ENCODE data around the gene SLC4A1AP.

Gene SLC4A1AP

GRCh38 chr2:27729198-27729597, 65.5 kb downstream of the SLC4A1AP start:
- Mint-ChIP-seq H3K36me3 (ENCODE audit: low read depth) (no peaks in the 10 kb centered on the region), H3K27ac (no peak overlapping the region), H3K9me3 (no peaks in the 10 kb centered on the region), H3K27me3 (no peaks in the 10 kb centered on the region), H3K4me1 (ENCODE audit: low read depth) (peaks cover 17% of the 10 kb centered on the region), H3K4me3 (no peak overlapping the region)
- intact Hi-C loops (cut with micrococcal nuclease) = no loop called here

DNA sequence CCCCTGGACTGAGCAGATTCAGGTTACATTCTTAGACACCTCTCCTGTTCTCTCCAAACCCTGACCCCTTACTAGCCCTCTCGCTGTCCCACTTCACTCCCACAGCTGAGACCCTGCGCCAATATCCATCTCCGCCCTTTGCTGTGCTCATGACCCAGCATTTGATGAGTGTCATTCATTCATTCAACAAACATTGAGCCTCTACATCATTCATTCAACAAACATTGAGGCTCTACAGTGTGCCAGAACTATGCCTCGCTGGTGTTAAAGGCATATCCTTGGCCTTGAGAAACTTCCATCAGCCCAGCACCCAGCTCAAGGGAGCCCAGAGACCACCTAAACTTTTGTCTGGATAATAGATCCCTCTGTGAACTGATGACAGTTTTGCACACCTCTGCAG, 65.9 kb downstream of the SLC4A1AP start:
- no peak overlapping the region for H3K27ac Mint-ChIP-seq
- peaks cover 17% of the 10 kb centered on the region for H3K4me1 Mint-ChIP-seq (ENCODE audit: low read depth)
- no peaks in the 10 kb centered on the region for H3K9me3 Mint-ChIP-seq
- H3K4me3 Mint-ChIP-seq = no peak overlapping the region
- intact Hi-C loops (cut with micrococcal nuclease) = no loop called here
- no peaks in the 10 kb centered on the region for H3K27me3 Mint-ChIP-seq
- H3K36me3 Mint-ChIP-seq (ENCODE audit: low read depth) = no peaks in the 10 kb centered on the region

DNA sequence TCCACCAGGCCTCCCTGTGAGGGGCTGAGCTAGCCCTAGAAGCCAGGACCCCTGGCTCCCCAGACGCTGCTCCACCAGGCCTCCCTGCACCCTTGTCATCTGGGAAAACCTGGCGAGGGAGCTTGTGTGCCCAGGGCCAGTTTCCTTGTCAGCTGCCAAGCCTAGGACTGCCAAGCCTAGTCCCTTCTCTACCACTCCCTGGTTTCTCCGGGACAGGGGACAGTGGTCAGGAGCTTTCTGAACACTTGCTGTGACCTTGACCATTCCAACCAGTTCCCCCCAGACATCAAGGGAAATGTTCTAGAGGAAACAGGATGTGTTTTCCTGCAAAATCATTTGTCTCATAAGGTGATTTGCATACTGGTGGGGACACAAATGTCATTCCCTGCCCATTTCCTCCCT, 66.6 kb downstream of the SLC4A1AP start:
- no peak overlapping the region for H3K4me3 Mint-ChIP-seq
- no peaks in the 10 kb centered on the region for H3K36me3 Mint-ChIP-seq (ENCODE audit: low read depth)
- H3K27ac Mint-ChIP-seq = no peak overlapping the region
- intact Hi-C loops (cut with micrococcal nuclease) = no loop called here
- H3K9me3 Mint-ChIP-seq = no peaks in the 10 kb centered on the region
- H3K4me1 Mint-ChIP-seq (ENCODE audit: low read depth) = peaks cover 23% of the 10 kb centered on the region
- H3K27me3 Mint-ChIP-seq = peaks cover 4% of the 10 kb centered on the region

GRCh38 chr2:27730980-27731691, 67.4 kb downstream of the SLC4A1AP start:
- intact Hi-C loops (cut with micrococcal nuclease) = no loop called here
- H3K36me3 Mint-ChIP-seq (ENCODE audit: low read depth) = no peaks in the 10 kb centered on the region
- no peak overlapping the region for H3K4me3 Mint-ChIP-seq
- no peaks in the 10 kb centered on the region for H3K9me3 Mint-ChIP-seq
- peaks cover 4% of the 10 kb centered on the region for H3K27me3 Mint-ChIP-seq
- H3K4me1 Mint-ChIP-seq (ENCODE audit: low read depth) = peaks cover 30% of the 10 kb centered on the region
- H3K27ac Mint-ChIP-seq = no peak overlapping the region

- Mint-ChIP-seq H3K27ac (no peak overlapping the region), H3K36me3 (ENCODE audit: low read depth) (no peaks in the 10 kb centered on the region), H3K9me3 (no peaks in the 10 kb centered on the region), H3K4me3 (no peak overlapping the region), H3K27me3 (peaks cover 4% of the 10 kb centered on the region), H3K4me1 (ENCODE audit: low read depth) (peaks cover 25% of the 10 kb centered on the region)
- intact Hi-C loops (cut with micrococcal nuclease) = no loop called here
Observed at GRCh38 chr2:27734305-27734704, 70.6 kb downstream of the SLC4A1AP start.

- peaks cover 25% of the 10 kb centered on the region for H3K4me1 Mint-ChIP-seq (ENCODE audit: low read depth)
- intact Hi-C loops (cut with micrococcal nuclease) = no loop called here
- H3K27ac Mint-ChIP-seq = peak overlapping the region; percentile 86
- H3K27me3 Mint-ChIP-seq = peaks cover 4% of the 10 kb centered on the region
- H3K4me3 Mint-ChIP-seq = peak overlapping the region; percentile 81
- H3K9me3 Mint-ChIP-seq = no peaks in the 10 kb centered on the region
- H3K36me3 Mint-ChIP-seq (ENCODE audit: low read depth) = no peaks in the 10 kb centered on the region
Observed at GRCh38 chr2:27735263-27735904, 71.7 kb downstream of the SLC4A1AP start.

DNA sequence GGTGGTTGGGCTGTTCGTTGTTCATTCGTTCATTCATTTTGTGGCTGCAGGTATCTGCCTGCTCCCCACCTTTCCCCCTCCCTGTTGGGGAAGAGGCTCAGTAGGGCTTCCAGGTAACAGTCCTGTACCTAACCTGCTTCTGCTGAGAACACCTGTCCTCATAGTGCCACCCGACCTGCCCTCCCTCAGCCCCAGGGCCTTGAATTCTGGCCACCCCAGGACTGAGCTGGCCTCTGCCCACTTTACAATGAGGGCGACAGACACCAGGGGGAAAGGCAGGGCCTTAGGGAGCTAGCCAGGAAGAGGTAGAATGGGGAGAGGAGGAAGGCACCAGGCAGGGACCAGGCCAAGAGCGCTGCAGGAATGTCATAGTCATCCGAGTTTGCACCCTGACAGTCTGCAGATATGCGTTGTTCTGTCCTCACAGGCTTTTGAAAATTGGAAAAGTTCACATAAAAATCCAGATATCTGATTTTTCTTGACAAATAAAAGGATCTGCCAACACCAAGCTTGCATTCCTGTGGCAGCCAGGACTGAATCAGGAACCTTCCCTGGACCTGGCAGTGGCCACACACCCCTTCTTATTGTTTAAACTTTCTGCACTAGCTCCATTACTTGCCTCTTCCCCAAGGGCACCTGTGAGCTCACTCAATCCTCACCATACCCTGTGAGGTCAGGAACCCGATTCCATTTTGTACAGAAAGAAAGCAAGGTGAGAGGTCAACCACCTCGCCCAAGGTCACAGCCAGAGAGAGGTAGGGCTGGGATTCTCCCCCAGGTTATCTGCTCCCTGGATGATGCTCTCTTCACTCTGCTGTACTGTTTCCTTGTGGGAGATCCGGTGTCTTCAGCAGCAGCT, 72.6 kb downstream of the SLC4A1AP start:
- H3K4me3 Mint-ChIP-seq = no peak overlapping the region
- intact Hi-C loops (cut with micrococcal nuclease) = no loop called here
- peaks cover 4% of the 10 kb centered on the region for H3K27me3 Mint-ChIP-seq
- H3K36me3 Mint-ChIP-seq (ENCODE audit: low read depth) = no peaks in the 10 kb centered on the region
- H3K9me3 Mint-ChIP-seq = no peaks in the 10 kb centered on the region
- H3K4me1 Mint-ChIP-seq (ENCODE audit: low read depth) = peaks cover 25% of the 10 kb centered on the region
- peak overlapping the region; percentile 86 for H3K27ac Mint-ChIP-seq

- H3K4me3 Mint-ChIP-seq = no peak overlapping the region
- H3K4me1 Mint-ChIP-seq (ENCODE audit: low read depth) = peaks cover 25% of the 10 kb centered on the region
- no peaks in the 10 kb centered on the region for H3K9me3 Mint-ChIP-seq
- no peaks in the 10 kb centered on the region for H3K36me3 Mint-ChIP-seq (ENCODE audit: low read depth)
- intact Hi-C loops (cut with micrococcal nuclease) = no loop called here
- no peak overlapping the region for H3K27ac Mint-ChIP-seq
- peaks cover 4% of the 10 kb centered on the region for H3K27me3 Mint-ChIP-seq
Observed at GRCh38 chr2:27736890-27737204, 73.2 kb downstream of the SLC4A1AP start.

- Mint-ChIP-seq H3K27me3 (peaks cover 4% of the 10 kb centered on the region), H3K9me3 (no peaks in the 10 kb centered on the region), H3K27ac (no peak overlapping the region), H3K4me1 (ENCODE audit: low read depth) (peaks cover 25% of the 10 kb centered on the region), H3K4me3 (no peak overlapping the region), H3K36me3 (ENCODE audit: low read depth) (no peaks in the 10 kb centered on the region)
- intact Hi-C loops (cut with micrococcal nuclease) = no loop called here
Observed at GRCh38 chr2:27737676-27738348, 74.1 kb downstream of the SLC4A1AP start.

- Mint-ChIP-seq H3K27me3 (peaks cover 4% of the 10 kb centered on the region), H3K9me3 (no peaks in the 10 kb centered on the region), H3K4me3 (no peak overlapping the region), H3K4me1 (ENCODE audit: low read depth) (peaks cover 25% of the 10 kb centered on the region), H3K36me3 (ENCODE audit: low read depth) (no peaks in the 10 kb centered on the region), H3K27ac (no peak overlapping the region)
- intact Hi-C loops (cut with micrococcal nuclease) = no loop called here
Observed at GRCh38 chr2:27738349-27739057, 74.8 kb downstream of the SLC4A1AP start.

DNA sequence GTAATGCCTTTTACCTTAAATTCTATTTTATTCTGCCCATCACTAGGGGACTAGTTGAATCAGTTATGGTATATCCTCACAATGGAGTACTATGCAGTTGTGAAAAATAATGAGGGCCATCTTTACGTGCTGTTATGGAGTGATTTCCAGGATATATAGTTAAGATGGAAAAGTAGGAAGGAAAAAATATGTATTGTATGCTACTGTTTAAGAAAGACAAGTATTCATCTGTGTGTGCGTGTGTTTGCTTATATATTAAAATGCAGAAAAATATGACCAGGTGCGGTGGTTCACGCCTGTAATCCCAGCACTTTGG, 75.3 kb downstream of the SLC4A1AP start:
- no peak overlapping the region for H3K27ac Mint-ChIP-seq
- H3K4me3 Mint-ChIP-seq = no peak overlapping the region
- no peaks in the 10 kb centered on the region for H3K9me3 Mint-ChIP-seq
- H3K27me3 Mint-ChIP-seq = peaks cover 4% of the 10 kb centered on the region
- peaks cover 25% of the 10 kb centered on the region for H3K4me1 Mint-ChIP-seq (ENCODE audit: low read depth)
- intact Hi-C loops (cut with micrococcal nuclease) = no loop called here
- no peaks in the 10 kb centered on the region for H3K36me3 Mint-ChIP-seq (ENCODE audit: low read depth)

- Mint-ChIP-seq H3K4me3 (no peak overlapping the region), H3K27me3 (no peaks in the 10 kb centered on the region), H3K4me1 (ENCODE audit: low read depth) (peaks cover 14% of the 10 kb centered on the region), H3K9me3 (peaks cover 9% of the 10 kb centered on the region), H3K27ac (no peak overlapping the region), H3K36me3 (ENCODE audit: low read depth) (no peaks in the 10 kb centered on the region)
- intact Hi-C loops (cut with micrococcal nuclease) = no loop called here
Observed at GRCh38 chr2:27741673-27742072, 78.0 kb downstream of the SLC4A1AP start.

- intact Hi-C loops (cut with micrococcal nuclease) = no loop called here
- Mint-ChIP-seq H3K36me3 (ENCODE audit: low read depth) (no peaks in the 10 kb centered on the region), H3K27me3 (no peaks in the 10 kb centered on the region), H3K9me3 (peaks cover 9% of the 10 kb centered on the region), H3K27ac (no peak overlapping the region), H3K4me3 (no peak overlapping the region), H3K4me1 (ENCODE audit: low read depth) (peaks cover 13% of the 10 kb centered on the region)
Observed at GRCh38 chr2:27742571-27742970, 78.9 kb downstream of the SLC4A1AP start.

Data from dendritic cell treated with granulocyte-macrophage colony-stimulating factor and Interleukin-4, amounts not matched to agents 40 ng/mL and 50 ng/mL, for 4 days (primary cell).